GM13976 (cell line): ENCODE results near the gene SERPINE1.
A peak's percentile ranks its signal among the peaks of the same experiment; 100 is the strongest.
"Not testable (repeated sequence)": the region's sequence is repeated elsewhere in the genome, so short reads cannot be mapped to it uniquely, and the experiment has no call there.

Source experiments
- DNase-seq: peaks from one replicate; pipeline ENCODE4 v3.0.0; 2012; ENCODE audit warnings: low spot score
- in situ Hi-C: fragments of 300-500 bp; cut with MboI; formaldehyde crosslinking; loops from one replicate; pipeline ENCODE4 v1.12.0; 2022; ENCODE audit warnings: low sequenced_read_pairs, mixed read lengths, inconsistent platforms; ENCODE audit not compliant: unreplicated experiment
- TF ChIP-seq, protein P1 (sequence below): IDR thresholded peaks from 2 replicates; pipeline ENCODE4 v1.5.1; 2012; ENCODE audit warnings: borderline replicate concordance, mild to moderate bottlenecking; ENCODE audit not compliant: insufficient read depth; ENCODE audit errors: extremely low read depth, missing control alignments, control extremely low read depth

SERPINE1 gene

DNA sequence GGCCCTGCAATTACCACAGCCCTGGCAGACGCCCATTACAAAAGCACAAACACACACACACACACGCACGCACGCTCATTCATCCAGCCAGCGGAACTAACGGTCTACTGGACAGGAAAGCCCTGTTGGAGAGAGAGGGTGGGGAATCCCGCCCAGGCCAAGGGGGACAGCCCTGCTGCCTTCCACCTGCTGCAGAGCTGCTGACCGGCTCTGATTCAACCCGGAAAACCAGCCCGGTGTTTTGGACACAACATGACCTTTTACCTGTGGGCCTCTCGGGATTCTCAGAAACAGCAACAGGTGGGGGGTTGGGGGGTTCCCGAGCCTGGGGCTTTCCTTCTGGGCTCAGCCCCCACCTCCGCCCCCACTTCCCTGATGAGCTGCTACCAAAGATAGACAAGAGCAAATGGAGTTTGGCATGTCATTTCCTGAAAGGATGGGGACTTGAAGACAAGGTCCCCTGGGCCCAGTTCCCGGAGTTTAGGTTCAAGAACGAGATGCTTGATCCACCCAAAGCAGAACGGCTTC, 18.5 kb upstream of the SERPINE1 start:
- TF ChIP-seq, protein P1, sequence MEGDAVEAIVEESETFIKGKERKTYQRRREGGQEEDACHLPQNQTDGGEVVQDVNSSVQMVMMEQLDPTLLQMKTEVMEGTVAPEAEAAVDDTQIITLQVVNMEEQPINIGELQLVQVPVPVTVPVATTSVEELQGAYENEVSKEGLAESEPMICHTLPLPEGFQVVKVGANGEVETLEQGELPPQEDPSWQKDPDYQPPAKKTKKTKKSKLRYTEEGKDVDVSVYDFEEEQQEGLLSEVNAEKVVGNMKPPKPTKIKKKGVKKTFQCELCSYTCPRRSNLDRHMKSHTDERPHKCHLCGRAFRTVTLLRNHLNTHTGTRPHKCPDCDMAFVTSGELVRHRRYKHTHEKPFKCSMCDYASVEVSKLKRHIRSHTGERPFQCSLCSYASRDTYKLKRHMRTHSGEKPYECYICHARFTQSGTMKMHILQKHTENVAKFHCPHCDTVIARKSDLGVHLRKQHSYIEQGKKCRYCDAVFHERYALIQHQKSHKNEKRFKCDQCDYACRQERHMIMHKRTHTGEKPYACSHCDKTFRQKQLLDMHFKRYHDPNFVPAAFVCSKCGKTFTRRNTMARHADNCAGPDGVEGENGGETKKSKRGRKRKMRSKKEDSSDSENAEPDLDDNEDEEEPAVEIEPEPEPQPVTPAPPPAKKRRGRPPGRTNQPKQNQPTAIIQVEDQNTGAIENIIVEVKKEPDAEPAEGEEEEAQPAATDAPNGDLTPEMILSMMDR: no peak
- DNase-seq: peak; percentile 81
- in situ Hi-C loops: no loop called here

DNA sequence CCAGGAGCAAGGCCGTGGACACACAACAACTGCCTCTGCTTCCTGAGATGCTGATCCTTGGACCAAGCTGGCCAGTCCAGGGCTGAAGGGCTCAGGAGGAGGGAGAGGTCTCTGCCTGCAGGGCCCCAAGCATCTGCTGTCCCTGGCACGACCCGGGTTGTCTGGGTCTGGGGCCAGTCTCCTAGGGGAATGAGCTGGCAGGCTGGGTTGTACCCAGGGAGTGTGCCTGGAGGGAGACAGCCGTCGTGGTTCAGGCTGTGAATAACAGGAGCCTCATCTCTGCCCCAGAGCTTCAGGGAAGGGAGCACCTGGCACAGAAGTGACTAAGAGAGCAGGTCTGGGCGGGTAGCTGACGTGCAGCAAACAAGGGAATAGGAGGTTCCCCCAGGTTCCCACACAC, 17.9 kb upstream of the SERPINE1 start:
- DNase-seq: no peak
- TF ChIP-seq, protein P1: no peak
- in situ Hi-C loops: no loop called here

DNA sequence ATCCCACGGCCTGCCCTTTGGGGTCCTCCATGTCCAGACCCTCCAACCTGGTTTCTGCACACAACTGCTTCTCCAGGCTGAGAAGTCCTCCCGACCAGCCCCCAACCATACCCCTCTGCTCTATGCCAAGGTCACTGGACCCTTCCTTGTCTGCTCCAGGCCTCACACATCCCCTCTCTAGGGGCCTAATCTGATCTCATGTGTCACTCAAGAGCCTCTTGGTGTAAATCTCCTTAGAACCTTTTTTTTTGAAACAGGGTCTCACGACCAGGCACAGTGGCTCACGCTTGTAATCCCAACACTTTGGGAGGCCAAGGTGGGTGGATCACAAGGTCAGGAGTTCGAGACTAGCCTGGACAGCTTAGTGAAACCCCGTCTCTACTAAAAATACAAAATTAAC, 17.5 kb upstream of the SERPINE1 start:
- in situ Hi-C loops: no loop called here
- TF ChIP-seq, protein P1: no peak
- DNase-seq: no peak

- TF ChIP-seq, protein P1: no peak
- in situ Hi-C loops: no loop called here
These were observed 15.6 kb upstream of the SERPINE1 start for GRCh38 chr7:101111261-101111660.

GRCh38 chr7:101112233-101112632, 14.7 kb upstream of the SERPINE1 start:
- TF ChIP-seq, protein P1: no peak
- in situ Hi-C loops: no loop called here
- DNase-seq: no peak

More at GRCh38 chr7:101111261-101111660, 15.6 kb upstream of the SERPINE1 start:
- DNase-seq: no peak

DNA sequence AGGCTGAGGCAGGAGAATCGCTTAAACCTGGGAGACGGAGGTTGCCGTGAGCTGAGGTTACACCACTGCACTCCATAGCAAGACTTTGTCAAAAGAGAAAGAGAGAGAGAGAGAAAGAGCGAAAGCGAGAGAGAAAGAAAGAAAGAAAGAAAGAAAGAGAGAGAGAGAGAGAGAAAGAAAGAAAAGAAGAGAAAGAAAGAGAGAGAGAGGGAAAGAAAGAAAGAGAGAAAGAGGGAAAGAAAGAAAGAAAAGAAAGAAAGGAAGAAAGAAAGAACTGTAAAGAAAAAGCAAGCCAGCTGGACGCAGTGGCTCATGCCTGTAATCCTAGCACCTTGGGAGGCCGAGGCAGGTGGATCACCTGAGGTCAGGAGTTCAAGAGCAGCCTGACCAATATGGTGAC, 13.8 kb upstream of the SERPINE1 start:
- in situ Hi-C loops, DNase-seq: not testable (repeated sequence)

- in situ Hi-C loops: no loop called here
- DNase-seq: no peak
- TF ChIP-seq, protein P1: no peak
These were observed 13.1 kb upstream of the SERPINE1 start for GRCh38 chr7:101113836-101114235.
